Choroid plexus epithelial cell (primary cell): ENCODE measurements around the gene ZNF689.
"Not testable (repeated sequence)": the region's sequence is repeated elsewhere in the genome, so short reads cannot be mapped to it uniquely, and the experiment has no call there.

ENCODE experiments used
- DNase-seq: peaks from one replicate; pipeline ENCODE4 v3.0.0-alpha.2; 2010; ENCODE audit warnings: low read depth
- H3K4me3 ChIP-seq: 2 replicates; pipeline ENCODE4 v1.5.1; 2011; ENCODE audit warnings: low read depth, mild to moderate bottlenecking, control low read depth, low read length, moderate library complexity
- CTCF ChIP-seq: conservative IDR thresholded peaks from 2 replicates; pipeline ENCODE4 v1.5.1; 2011; ENCODE audit warnings: low read depth, mild to moderate bottlenecking, control low read depth, inconsistent platforms, low read length, moderate library complexity

ZNF689 gene

GRCh38 chr16:30636599-30636998 lies 26.4 kb upstream of the ZNF689 start:
- no peak overlapping the region for H3K4me3 ChIP-seq
- no peak for TF ChIP-seq CTCF
- DNase-seq, result no peak

GRCh38 chr16:30633526-30633925 lies 23.3 kb upstream of the ZNF689 start:
- peak overlapping the region; percentile 85 for H3K4me3 ChIP-seq
- TF ChIP-seq CTCF, result no peak
- no peak for DNase-seq

GRCh38 chr16:30632454-30632853 lies 22.3 kb upstream of the ZNF689 start:
- H3K4me3 ChIP-seq, DNase-seq: not testable (repeated sequence)

GRCh38 chr16:30628628-30629540 lies 18.7 kb upstream of the ZNF689 start:
- peak; percentile 82 for DNase-seq
- H3K4me3 ChIP-seq, result peak overlapping the region; percentile 32
- peak; percentile 97 for TF ChIP-seq CTCF

- no peak for TF ChIP-seq CTCF
- no peak for DNase-seq
- H3K4me3 ChIP-seq, result no peak overlapping the region
These were observed 16.0 kb upstream of the ZNF689 start for GRCh38 chr16:30626236-30626635.

- DNase-seq, result no peak
- no peak overlapping the region for H3K4me3 ChIP-seq
These were observed 13.5 kb upstream of the ZNF689 start for GRCh38 chr16:30623536-30624283.

More at GRCh38 chr16:30623536-30624283, 13.5 kb upstream of the ZNF689 start:
- no peak for TF ChIP-seq CTCF
